Sigmoid colon (tissue), 7 donors: ENCODE data around the gene DCHS1. TPM values are rescaled to one million over a fixed set of nuclear protein-coding genes. Genes with fewer than 3 reads are reported as not detected.
A peak's percentile ranks its signal among the peaks of the same experiment; 100 is the strongest.

Experiments used
- DNase-seq: peaks from one replicate; pipeline ENCODE4 v3.0.0-alpha.2; 2019
- H3K27ac ChIP-seq, 4 donors: fragments of 200-600 bp; sonication (generic); one replicate each; pipeline ENCODE4 v1.5.1; 2016 to 2019; ENCODE audit warnings: mild to moderate bottlenecking in 1 of 4
- H3K27me3 ChIP-seq, 3 donors: fragments of 200-600 bp; sonication (generic); one replicate each; pipeline ENCODE4 v1.5.1; 2019; ENCODE audit warnings: mild to moderate bottlenecking in 1 of 3
- H3K36me3 ChIP-seq, 4 donors: fragments of 200-600 bp; sonication (generic); one replicate each; pipeline ENCODE4 v1.5.1; 2016 to 2019
- H3K4me1 ChIP-seq, 4 donors: fragments of 200-600 bp; sonication (generic); one replicate each; pipeline ENCODE4 v1.5.1; 2017 to 2019
- H3K4me3 ChIP-seq, 4 donors: fragments of 200-600 bp; sonication (generic); one replicate each; pipeline ENCODE4 v1.5.1; 2017 to 2019; ENCODE audit warnings: mild to moderate bottlenecking in 2 of 4, moderate library complexity in 1 of 4
- H3K9me3 ChIP-seq, 4 donors: fragments of 200-600 bp in 3 of 4; sonication (generic) in 3 of 4; one replicate each; pipeline versions ENCODE4 v1.5.1 to v1.6.1; 2013 to 2019
- CTCF ChIP-seq, 4 experiments: fragments of 450-650 bp in 3 of 4; fragments of 200-600 bp in 1 of 4; IDR thresholded peaks; one replicate each; pipeline ENCODE4 v1.5.1; 2016 to 2019; ENCODE audit warnings: antibody characterized with exemption in 4 of 4, mild to moderate bottlenecking in 3 of 4, moderate library complexity in 2 of 4
- EP300 ChIP-seq, 4 donors: sonication (generic); formaldehyde crosslinking; IDR thresholded peaks; one replicate each; pipeline ENCODE4 v1.6.1; 2017; ENCODE audit warnings: antibody characterized with exemption in 4 of 4
- POLR2A ChIP-seq, 2 donors: fragments of 450-650 bp; IDR thresholded peaks; one replicate each; pipeline ENCODE4 v1.6.1; 2016; ENCODE audit warnings: antibody characterized with exemption in 2 of 2, mild to moderate bottlenecking in 2 of 2, moderate library complexity in 2 of 2
- POLR2AphosphoS5 ChIP-seq, 4 donors: sonication (generic); formaldehyde crosslinking; IDR thresholded peaks; one replicate each; pipeline ENCODE4 v1.6.1; 2017; ENCODE audit warnings: antibody characterized with exemption in 4 of 4
- WGBS, 2 donors: extraction: QIAGEN DNeasy Blood & Tissue Kit; methylation state at CpG; one replicate each; pipeline ENCODE4 v1.1.7; 2013; 5-methylcytosine and 5-hydroxymethylcytosine counted together
- intact Hi-C: fragments of 100-400 bp; cut with DNase I; formaldehyde crosslinking; loops from one replicate; pipeline ENCODE4 v1.15.1; 2023
- polyA plus RNA-seq, 3 donors: library from polyadenylated mRNA; stranded (reverse); fragments of 200-250 nt; gene quantifications; one replicate each; pipeline ENCODE4 v1.2.3, GENCODE V29; 2013
- total RNA-seq, 4 donors: library from RNA; depleted of rRNA; stranded (reverse); fragments of >200 nt; gene quantifications; one replicate each; pipeline ENCODE4 v1.1.0, GENCODE V29; 2016
- donor health status: healthy with polysubstance abuse.
- donor health status: Bipolar disorder and iron deficiency.
- donor health status: healthy.

Gene DCHS1
- total and polyA plus RNA-seq, 7 donors, result under 0.01 to 57.1 (median 21.7) TPM

DNA sequence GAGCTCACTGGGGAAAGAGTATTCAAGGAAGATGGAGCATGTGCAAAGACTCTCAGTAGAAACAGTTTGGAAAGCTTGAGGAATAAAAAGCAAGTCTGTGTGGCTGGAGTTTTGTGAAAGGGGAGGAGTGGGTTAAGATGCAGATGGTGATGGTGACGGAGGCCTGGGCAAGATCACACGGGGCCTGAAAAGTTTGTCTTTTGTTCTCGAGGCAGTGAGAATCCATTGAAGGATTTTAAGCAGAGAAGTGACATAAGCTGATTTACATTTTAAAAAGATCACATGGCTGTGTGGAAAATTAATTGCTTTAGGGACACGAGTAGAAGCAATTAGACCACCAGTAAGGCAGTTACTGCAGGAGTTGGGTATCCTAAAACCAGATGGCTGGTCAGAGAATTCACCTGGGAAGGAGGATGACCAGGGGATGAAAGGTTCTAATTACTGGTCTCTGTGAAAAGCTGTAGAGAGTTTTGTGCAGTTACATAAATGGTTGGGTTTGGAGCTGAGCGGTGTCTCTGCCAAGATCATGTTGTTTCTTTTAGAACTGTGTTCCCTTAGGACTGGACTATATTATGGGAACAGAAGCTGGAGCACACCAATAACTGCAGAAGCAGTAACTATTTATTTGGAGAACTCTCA lies 59.3 kb downstream of the DCHS1 start:
- WGBS, 2 donors, result 81 to 87% methylated on average over 5 of the region's 5 CpGs
- TF ChIP-seq POLR2AphosphoS5 (IDR thresholded peaks at IDR 0.05) (peak in 3 of 4 donors; percentile 11 to 51 (median 18)), POLR2A (IDR thresholded peaks at IDR 0.05) (no peak), CTCF (IDR thresholded peaks at IDR 0.05) (no peak), EP300 (IDR thresholded peaks at IDR 0.05) (peak in 1 of 4 donors; percentile 23)
- H3K36me3 ChIP-seq, result peaks cover 17 to 53% (median 23%) of the 10 kb centered on the region in 4 donors
- H3K4me1 ChIP-seq, result peaks cover 0 to 87% (median 61%) of the 10 kb centered on the region in 4 donors
- intact Hi-C loops, result no loop called here
- no peaks in the 10 kb centered on the region for H3K9me3 ChIP-seq
- H3K4me3 ChIP-seq, result no peak overlapping the region
- H3K27ac ChIP-seq, result peak overlapping the region; percentile 61 to 99 (median 84)
- no peaks in the 10 kb centered on the region for H3K27me3 ChIP-seq
- peak; percentile 65 for DNase-seq

GRCh38 chr11:6594142-6594768 lies 61.4 kb downstream of the DCHS1 start:
- peak; percentile 52 for DNase-seq
- H3K9me3 ChIP-seq, result no peaks in the 10 kb centered on the region
- intact Hi-C loops, result no loop called here
- peaks cover 0 to 66% (median 45%) of the 10 kb centered on the region in 4 donors for H3K4me1 ChIP-seq
- no peaks in the 10 kb centered on the region for H3K27me3 ChIP-seq
- no peak overlapping the region for H3K4me3 ChIP-seq
- peaks cover under 1 to 40% (median 3%) of the 10 kb centered on the region in 4 donors for H3K36me3 ChIP-seq
- 93 to 95% methylated on average over 3 of the region's 3 CpGs for WGBS, 2 donors
- H3K27ac ChIP-seq, result peak overlapping the region in 3 of 4 donors; percentile 80 to 99 (median 87)
- no peak for TF ChIP-seq CTCF (IDR thresholded peaks at IDR 0.05)
- TF ChIP-seq POLR2AphosphoS5 (IDR thresholded peaks at IDR 0.05), result no peak
- TF ChIP-seq EP300 (IDR thresholded peaks at IDR 0.05), result no peak
- no peak for TF ChIP-seq POLR2A (IDR thresholded peaks at IDR 0.05)

- TF ChIP-seq CTCF (IDR thresholded peaks at IDR 0.05), result no peak
- TF ChIP-seq POLR2A (IDR thresholded peaks at IDR 0.05), result no peak
- TF ChIP-seq POLR2AphosphoS5 (IDR thresholded peaks at IDR 0.05), result no peak
- TF ChIP-seq EP300 (IDR thresholded peaks at IDR 0.05), result no peak
These were observed 67.6 kb downstream of the DCHS1 start for GRCh38 chr11:6588018-6588417.

GRCh38 chr11:6587360-6587953 lies 68.2 kb downstream of the DCHS1 start:
- peak; percentile 87 for DNase-seq
- no peaks in the 10 kb centered on the region for H3K27me3 ChIP-seq
- peaks cover 0 to 16% (median 0%) of the 10 kb centered on the region in 4 donors for H3K36me3 ChIP-seq
- intact Hi-C loops, result no loop called here
- TF ChIP-seq POLR2AphosphoS5 (IDR thresholded peaks at IDR 0.05) (peak; percentile 34 to 87 (median 72)), CTCF (IDR thresholded peaks at IDR 0.05) (no peak), EP300 (IDR thresholded peaks at IDR 0.05) (peak in 1 of 4 donors; percentile 2)
- H3K4me3 ChIP-seq, result no peak overlapping the region
- H3K9me3 ChIP-seq, result peaks cover 0 to 9% (median 2%) of the 10 kb centered on the region in 4 donors
- 95 to 97% methylated on average over 11 of the region's 11 CpGs for WGBS, 2 donors
- peaks cover 0 to 24% (median 19%) of the 10 kb centered on the region in 4 donors for H3K4me1 ChIP-seq
- peak overlapping the region in 3 of 4 donors; percentile 75 to 80 (median 78) for H3K27ac ChIP-seq

More at GRCh38 chr11:6588018-6588417, 67.6 kb downstream of the DCHS1 start:
- DNase-seq, result no peak
- Histone ChIP-seq H3K36me3 (peaks cover 0 to 16% (median 0%) of the 10 kb centered on the region in 4 donors), H3K9me3 (peaks cover 0 to 9% (median 2%) of the 10 kb centered on the region in 4 donors), H3K4me3 (no peak overlapping the region), H3K4me1 (peaks cover 0 to 27% (median 20%) of the 10 kb centered on the region in 4 donors), H3K27ac (peak overlapping the region in 3 of 4 donors; percentile 75 to 80 (median 78)), H3K27me3 (no peaks in the 10 kb centered on the region)
- intact Hi-C loops, result no loop called here
- 92 to 95% methylated on average over 1 of the region's 1 CpG for WGBS, 2 donors
